CD4-positive, alpha-beta memory T cell (primary cell): Measurements from ENCODE around the gene RHO. TPM values are rescaled to one million over a fixed set of nuclear protein-coding genes. Genes with fewer than 3 reads are reported as not detected.
"Not testable (repeated sequence)": the region's sequence is repeated elsewhere in the genome, so short reads cannot be mapped to it uniquely, and the experiment has no call there.

Experiments
- CTCF ChIA-PET: fragments of 350-600 bp; sonication (Branson Sonifier 250); formaldehyde crosslinking; loops from one replicate; lab custom pipeline; 2021; ENCODE audit warnings: inconsistent platforms; ENCODE audit not compliant: partially characterized antibody; lab: Charles Lee
- POLR2A ChIA-PET: fragments of 350-600 bp; sonication (Branson Sonifier 250); formaldehyde crosslinking; loops from one replicate; lab custom pipeline; 2021; ENCODE audit not compliant: partially characterized antibody; lab: Charles Lee
- DNase-seq, 5 donors: peaks; one replicate each; pipeline versions ENCODE4 v3.0.0 to v3.0.0-alpha.2; 2020 to 2022; ENCODE audit warnings: mixed read lengths in 1 of 5
- H3K27ac ChIP-seq: one replicate; pipeline ENCODE4 v1.7.0; 2013; ENCODE audit warnings: low read depth, low read length
- H3K27me3 ChIP-seq: 2 replicates; pipeline ENCODE4 v1.7.0; 2013; ENCODE audit warnings: mild to moderate bottlenecking, low read length, moderate library complexity; ENCODE audit not compliant: insufficient read depth
- H3K36me3 ChIP-seq: 2 replicates; pipeline ENCODE4 v1.7.0; 2013; ENCODE audit warnings: mild to moderate bottlenecking, low read length, moderate library complexity; ENCODE audit not compliant: insufficient read depth
- H3K4me1 ChIP-seq: 2 replicates; pipeline ENCODE4 v1.7.0; 2013; ENCODE audit warnings: mild to moderate bottlenecking, low read length, moderate library complexity; ENCODE audit not compliant: insufficient read depth
- H3K4me3 ChIP-seq, 2 donors: one replicate each; pipeline ENCODE4 v1.7.0; 2013; ENCODE audit warnings: low read length in 2 of 2, mild to moderate bottlenecking in 1 of 2
- H3K9me3 ChIP-seq, 2 donors: one replicate each; pipeline ENCODE4 v1.7.0; 2013; ENCODE audit warnings: low read length in 2 of 2, control low read depth in 1 of 2; ENCODE audit not compliant: control insufficient read depth in 1 of 2
- H3K27ac Mint-ChIP-seq, 7 donors: one replicate each; pipeline ENCODE4 v1.8.0; 2020 to 2021; ENCODE audit warnings: mixed read lengths in 7 of 7, mild to moderate bottlenecking in 6 of 7, inconsistent platforms in 3 of 7, moderate library complexity in 3 of 7
- H3K27me3 Mint-ChIP-seq, 2 donors: one replicate each; pipeline ENCODE4 v1.8.0; 2020 to 2021; ENCODE audit warnings: mixed read lengths in 2 of 2
- H3K36me3 Mint-ChIP-seq, 2 donors: one replicate each; pipeline ENCODE4 v1.8.0; 2020 to 2021; ENCODE audit warnings: mixed read lengths in 2 of 2, inconsistent platforms in 1 of 2, mild to moderate bottlenecking in 1 of 2
- H3K4me1 Mint-ChIP-seq, 4 donors: one replicate each; pipeline ENCODE4 v1.8.0; 2020 to 2021; ENCODE audit warnings: mixed read lengths in 4 of 4, mild to moderate bottlenecking in 1 of 4
- H3K4me3 Mint-ChIP-seq, 8 donors: one replicate each; pipeline ENCODE4 v1.8.0; 2020 to 2021; ENCODE audit warnings: mixed read lengths in 8 of 8, mild to moderate bottlenecking in 7 of 8, moderate library complexity in 6 of 8, inconsistent platforms in 3 of 8
- H3K9me3 Mint-ChIP-seq, 8 donors: one replicate each; pipeline ENCODE4 v1.8.0; 2020 to 2021; ENCODE audit warnings: mixed read lengths in 8 of 8, mild to moderate bottlenecking in 5 of 8, inconsistent platforms in 3 of 8, moderate library complexity in 1 of 8
- intact Hi-C: fragments of 100-400 bp; cut with micrococcal nuclease; formaldehyde crosslinking; loops from one replicate; pipeline ENCODE4 v1.15.1; 2023
- polyA plus RNA-seq, 2 donors: library from polyadenylated mRNA; unstranded; fragments of 300-500 nt; fragmentation: Illumina TruSeq; gene quantifications; one replicate each; pipeline ENCODE4 v1.2.3, GENCODE V29; 2021
- total RNA-seq, 2 experiments: library from RNA; stranded (reverse); gene quantifications; one replicate each; pipeline ENCODE4 v1.2.3, GENCODE V29; 2021

Gene RHO
- total and polyA plus RNA-seq, 4 experiments from 2014 or later, result not detected

DNA sequence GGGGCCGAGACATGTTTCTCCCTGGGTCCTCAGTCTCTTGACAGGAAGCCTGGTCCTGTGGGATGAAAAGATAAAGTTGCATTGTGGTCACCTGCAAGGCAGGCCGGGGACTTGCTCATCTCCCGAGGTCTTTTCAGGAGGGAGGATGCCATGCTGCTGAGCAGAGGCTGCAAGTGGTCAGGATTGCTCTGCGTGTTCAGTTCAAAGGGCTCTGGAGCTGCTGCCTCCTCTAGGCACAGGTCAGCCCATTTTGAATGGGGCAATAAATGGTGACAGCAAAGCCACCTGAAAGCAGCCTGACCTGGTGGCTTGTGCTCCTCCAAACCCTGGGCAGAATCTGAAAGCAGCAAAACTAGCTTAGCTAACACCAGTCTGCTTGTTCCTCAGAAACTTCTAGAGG is 37.4 kb upstream of the RHO start:
- H3K27ac Mint-ChIP-seq, result peak overlapping the region in 2 of 7 donors; percentile 30 to 55
- H3K27ac ChIP-seq, H3K9me3 Mint-ChIP-seq: not testable (repeated sequence)

DNA sequence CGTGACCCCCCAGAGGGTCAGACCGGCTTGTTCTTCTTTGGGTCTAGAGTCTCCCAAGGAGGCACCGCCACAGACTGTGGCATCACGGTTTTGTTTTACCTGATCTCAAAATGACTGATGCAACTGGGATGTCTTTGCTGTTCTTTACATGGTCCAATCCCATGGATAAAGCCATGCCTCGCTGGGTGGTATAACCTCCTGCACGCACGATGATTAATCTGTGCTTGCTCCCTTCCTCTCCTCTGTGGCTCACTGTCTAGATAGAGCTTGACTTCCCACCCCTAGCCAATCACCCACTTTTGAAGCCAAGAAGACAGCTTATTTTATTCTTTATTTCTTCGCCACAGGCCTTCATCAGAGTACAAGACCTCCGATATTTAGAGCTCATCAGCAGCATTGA is 36.6 kb upstream of the RHO start:
- no peak for DNase-seq
- H3K4me3 Mint-ChIP-seq, result no peak overlapping the region
- Histone ChIP-seq H3K36me3 (no peaks in the 10 kb centered on the region), H3K9me3 (no peaks in the 10 kb centered on the region), H3K4me3 (no peak overlapping the region), H3K4me1 (no peaks in the 10 kb centered on the region), H3K27me3 (no peaks in the 10 kb centered on the region), H3K27ac (no peak overlapping the region)
- CTCF ChIA-PET, result interaction anchor here (0.5 to 9.5 kb wide), 11 partner anchors 10 to 443 kb away, joined by 3 to 169 read pairs (median 6); partner anchors contain the start of gene PLXND1
- H3K9me3 Mint-ChIP-seq, result no peaks in the 10 kb centered on the region
- H3K27me3 Mint-ChIP-seq, result no peaks in the 10 kb centered on the region
- peak overlapping the region in 2 of 7 donors; percentile 52 to 84 for H3K27ac Mint-ChIP-seq
- intact Hi-C loops, result no loop called here
- POLR2A ChIA-PET, result interaction anchor here (0.6 kb wide), 1 partner anchor 348 kb away, joined by 3 read pairs; no protein-coding TSS in a partner anchor
- H3K4me1 Mint-ChIP-seq, result peaks cover 0 to 4% (median 0%) of the 10 kb centered on the region in 4 donors
- peaks cover 21 to 24% of the 10 kb centered on the region in 2 donors for H3K36me3 Mint-ChIP-seq

More for the DNA sequence above, 37.4 kb upstream of the RHO start:
- DNase-seq, H3K36me3 ChIP-seq, H3K4me3 Mint-ChIP-seq, H3K4me1 Mint-ChIP-seq, H3K4me1 ChIP-seq, H3K9me3 ChIP-seq, intact Hi-C loops, H3K27me3 ChIP-seq, H3K27me3 Mint-ChIP-seq, H3K4me3 ChIP-seq: not testable (repeated sequence)
- peaks cover 19 to 22% of the 10 kb centered on the region in 2 donors for H3K36me3 Mint-ChIP-seq
- ChIA-PET POLR2A (interaction anchor here (1.7 kb wide), 2 partner anchors 114 to 136 kb away, joined by 5 to 7 read pairs; no protein-coding TSS in a partner anchor), CTCF (interaction anchor here (0.9 to 9.5 kb wide), 25 partner anchors 10 to 462 kb away, joined by 3 to 169 read pairs (median 7); partner anchors contain the start of genes IFT122 and MBD4)

GRCh38 chr3:129492691-129493090 is 35.7 kb upstream of the RHO start:
- Mint-ChIP-seq H3K36me3 (peaks cover 21 to 27% of the 10 kb centered on the region in 2 donors), H3K9me3 (no peaks in the 10 kb centered on the region), H3K4me1 (peaks cover 0 to 4% (median 0%) of the 10 kb centered on the region in 4 donors), H3K27ac (no peak overlapping the region), H3K27me3 (no peaks in the 10 kb centered on the region), H3K4me3 (no peak overlapping the region)
- H3K36me3 ChIP-seq, result no peaks in the 10 kb centered on the region
- CTCF ChIA-PET, result interaction anchor here (0.7 to 9.5 kb wide), 9 partner anchors 20 to 442 kb away, joined by 3 to 169 read pairs (median 4); partner anchors contain the start of gene PLXND1
- intact Hi-C loops, result no loop called here
- DNase-seq, result no peak
- H3K27me3 ChIP-seq, result no peaks in the 10 kb centered on the region
- no peaks in the 10 kb centered on the region for H3K4me1 ChIP-seq
- no peaks in the 10 kb centered on the region for H3K9me3 ChIP-seq
- no peak overlapping the region for H3K27ac ChIP-seq
- no peak overlapping the region for H3K4me3 ChIP-seq
- POLR2A ChIA-PET, result interaction anchor here (1.0 to 1.2 kb wide), 2 partner anchors 84 to 337 kb away, joined by 3 read pairs; no protein-coding TSS in a partner anchor

GRCh38 chr3:129493206-129493605 is 35.2 kb upstream of the RHO start:
- POLR2A ChIA-PET, result interaction anchor here (1.0 to 1.2 kb wide), 2 partner anchors 83 to 336 kb away, joined by 3 read pairs; no protein-coding TSS in a partner anchor
- Histone ChIP-seq H3K9me3 (no peaks in the 10 kb centered on the region), H3K4me1 (no peaks in the 10 kb centered on the region), H3K36me3 (no peaks in the 10 kb centered on the region), H3K27ac (no peak overlapping the region), H3K27me3 (no peaks in the 10 kb centered on the region), H3K4me3 (no peak overlapping the region)
- H3K36me3 Mint-ChIP-seq, result peaks cover 21 to 27% of the 10 kb centered on the region in 2 donors
- CTCF ChIA-PET, result interaction anchor here (0.7 to 9.5 kb wide), 6 partner anchors 56 to 434 kb away, joined by 3 to 169 read pairs (median 4); no protein-coding TSS in a partner anchor
- no peak overlapping the region for H3K4me3 Mint-ChIP-seq
- H3K4me1 Mint-ChIP-seq, result peaks cover 0 to 4% (median 0%) of the 10 kb centered on the region in 4 donors
- H3K27me3 Mint-ChIP-seq, result no peaks in the 10 kb centered on the region
- DNase-seq, result no peak
- H3K27ac Mint-ChIP-seq, result no peak overlapping the region
- H3K9me3 Mint-ChIP-seq, result no peaks in the 10 kb centered on the region
- intact Hi-C loops, result no loop called here

GRCh38 chr3:129494499-129494898 is 33.9 kb upstream of the RHO start:
- intact Hi-C loops, result not testable (repeated sequence)

GRCh38 chr3:129495006-129495639 is 33.3 kb upstream of the RHO start:
- H3K36me3 ChIP-seq, H3K4me3 Mint-ChIP-seq, H3K4me1 Mint-ChIP-seq, H3K4me3 ChIP-seq, H3K27ac Mint-ChIP-seq, POLR2A ChIA-PET, H3K27me3 ChIP-seq, H3K9me3 Mint-ChIP-seq, DNase-seq, H3K27ac ChIP-seq, H3K4me1 ChIP-seq, intact Hi-C loops, H3K9me3 ChIP-seq, H3K27me3 Mint-ChIP-seq: not testable (repeated sequence)
- CTCF ChIA-PET, result interaction anchor here (1.3 kb wide), 1 partner anchor 71 kb away, joined by 3 read pairs; no protein-coding TSS in a partner anchor
- H3K36me3 Mint-ChIP-seq, result peaks cover 18 to 30% of the 10 kb centered on the region in 2 donors

More at GRCh38 chr3:129494499-129494898, 33.9 kb upstream of the RHO start:
- CTCF ChIA-PET, result interaction anchor here (1.3 to 1.5 kb wide), 2 partner anchors 72 to 133 kb away, joined by 3 read pairs; no protein-coding TSS in a partner anchor
- H3K9me3 Mint-ChIP-seq, H3K27me3 Mint-ChIP-seq, H3K9me3 ChIP-seq, H3K4me3 ChIP-seq, H3K27ac ChIP-seq, H3K4me1 ChIP-seq, H3K27me3 ChIP-seq, POLR2A ChIA-PET, DNase-seq, H3K36me3 ChIP-seq, H3K4me3 Mint-ChIP-seq, H3K4me1 Mint-ChIP-seq: not testable (repeated sequence)
- peak overlapping the region in 2 of 7 donors; percentile 31 to 39 for H3K27ac Mint-ChIP-seq
- peaks cover 18 to 30% of the 10 kb centered on the region in 2 donors for H3K36me3 Mint-ChIP-seq

- CTCF ChIA-PET, H3K27ac ChIP-seq, H3K36me3 ChIP-seq, H3K27me3 ChIP-seq, H3K27ac Mint-ChIP-seq, H3K9me3 ChIP-seq, H3K9me3 Mint-ChIP-seq, DNase-seq, POLR2A ChIA-PET, H3K4me1 Mint-ChIP-seq, H3K4me3 ChIP-seq, H3K27me3 Mint-ChIP-seq, H3K4me3 Mint-ChIP-seq, intact Hi-C loops, H3K4me1 ChIP-seq: not testable (repeated sequence)
- peaks cover 14 to 33% of the 10 kb centered on the region in 2 donors for H3K36me3 Mint-ChIP-seq
These were observed 30.6 kb upstream of the RHO start for GRCh38 chr3:129497876-129498275.
